ENCODE results near the gene FGGY.

Gene FGGY

GRCh38 chr1:59418363-59419144 lies 121.7 kb downstream of the FGGY start:
- no peak for DNase-seq

GRCh38 chr1:59419361-59420140 lies 122.7 kb downstream of the FGGY start:
- no peak for DNase-seq

GRCh38 chr1:59421232-59421920 lies 124.5 kb downstream of the FGGY start:
- no peak for DNase-seq

GRCh38 chr1:59422921-59423575 lies 126.2 kb downstream of the FGGY start:
- DNase-seq: no peak

GRCh38 chr1:59427155-59427554 lies 130.3 kb downstream of the FGGY start:
- DNase-seq: no peak

GRCh38 chr1:59427784-59428183 lies 130.9 kb downstream of the FGGY start:
- DNase-seq: no peak

- DNase-seq: no peak
Measured at GRCh38 chr1:59428828-59429227, 131.9 kb downstream of the FGGY start.

GRCh38 chr1:59429656-59430055 lies 132.8 kb downstream of the FGGY start:
- DNase-seq: no peak

- no peak for DNase-seq
Measured at GRCh38 chr1:59431566-59432294, 134.8 kb downstream of the FGGY start.

- no peak for DNase-seq
Measured at GRCh38 chr1:59432531-59433439, 135.9 kb downstream of the FGGY start.

GRCh38 chr1:59433440-59433813 lies 136.5 kb downstream of the FGGY start:
- DNase-seq: no peak

- no peak for DNase-seq
Measured at GRCh38 chr1:59434336-59434735, 137.4 kb downstream of the FGGY start.

GRCh38 chr1:59436637-59437036 lies 139.7 kb downstream of the FGGY start:
- DNase-seq: no peak

GRCh38 chr1:59438058-59438560 lies 141.2 kb downstream of the FGGY start:
- no peak for DNase-seq

GRCh38 chr1:59442492-59442891 lies 145.6 kb downstream of the FGGY start:
- no peak for DNase-seq

GRCh38 chr1:59443310-59443709 lies 146.4 kb downstream of the FGGY start:
- DNase-seq: no peak

GRCh38 chr1:59444520-59444919 lies 147.6 kb downstream of the FGGY start:
- no peak for DNase-seq

GRCh38 chr1:59445040-59445439 lies 148.1 kb downstream of the FGGY start:
- DNase-seq: no peak

- DNase-seq: no peak
Measured at GRCh38 chr1:59446257-59446901, 149.5 kb downstream of the FGGY start.

- DNase-seq: no peak
Measured at GRCh38 chr1:59452026-59452425, 155.1 kb downstream of the FGGY start.

GRCh38 chr1:59452559-59452958 lies 155.7 kb downstream of the FGGY start:
- DNase-seq: no peak
